ENCODE data around the gene OGDHL.
"Not testable (repeated sequence)": the region's sequence is repeated elsewhere in the genome, so short reads cannot be mapped to it uniquely, and the experiment has no call there.

The OGDHL gene

GRCh38 chr10:49761789-49762565, at the start of gene OGDHL:
Gene OGDHL, minus strand, starts transcription at chr10:49762323. Its CDS starts 3,731 bp downstream, at chr10:49758592.
- peak; percentile 49 for DNase-seq (ENCODE audit: low read depth)

DNA sequence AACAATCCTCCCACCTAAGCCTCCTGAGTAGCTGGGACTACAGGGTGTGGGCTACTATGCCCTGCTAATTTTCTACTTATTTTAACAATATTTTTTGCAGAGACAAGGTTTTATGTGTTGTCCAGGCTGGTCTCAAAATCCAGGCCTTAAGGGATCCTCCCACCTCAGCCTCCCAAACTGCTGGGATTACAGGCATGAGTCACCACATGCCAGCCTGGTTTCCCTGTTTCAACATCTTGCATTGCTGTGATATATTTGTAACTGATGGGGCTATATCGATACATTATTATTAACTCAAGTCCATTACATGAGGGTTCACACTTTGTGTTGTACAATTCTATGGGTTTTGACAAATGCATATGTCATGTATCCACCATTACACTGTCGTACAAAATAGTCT, 41.9 kb upstream of the OGDHL start:
- DNase-seq (ENCODE audit: low read depth): no peak

DNA sequence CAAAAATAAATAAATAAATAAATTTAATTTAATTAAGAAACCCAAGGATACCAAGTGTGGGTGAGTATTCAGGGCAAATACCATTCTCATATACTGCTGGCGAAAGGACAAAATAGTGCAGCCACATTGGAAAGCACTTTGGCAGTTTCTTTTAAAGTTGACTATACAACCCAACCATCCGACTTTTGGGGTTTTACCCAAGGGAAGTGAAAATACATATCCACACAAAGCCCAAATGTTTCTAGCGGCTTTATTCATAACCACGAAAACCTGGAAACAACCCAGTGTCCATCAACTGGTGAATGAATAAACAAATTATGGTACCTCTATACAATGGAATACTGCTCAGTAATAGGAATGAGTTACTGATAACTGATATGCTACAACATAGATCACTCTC, 36.2 kb upstream of the OGDHL start:
- DNase-seq (ENCODE audit: low read depth): no peak

GRCh38 chr10:49791100-49791499, 29.0 kb upstream of the OGDHL start:
- DNase-seq (ENCODE audit: low read depth): no peak

DNA sequence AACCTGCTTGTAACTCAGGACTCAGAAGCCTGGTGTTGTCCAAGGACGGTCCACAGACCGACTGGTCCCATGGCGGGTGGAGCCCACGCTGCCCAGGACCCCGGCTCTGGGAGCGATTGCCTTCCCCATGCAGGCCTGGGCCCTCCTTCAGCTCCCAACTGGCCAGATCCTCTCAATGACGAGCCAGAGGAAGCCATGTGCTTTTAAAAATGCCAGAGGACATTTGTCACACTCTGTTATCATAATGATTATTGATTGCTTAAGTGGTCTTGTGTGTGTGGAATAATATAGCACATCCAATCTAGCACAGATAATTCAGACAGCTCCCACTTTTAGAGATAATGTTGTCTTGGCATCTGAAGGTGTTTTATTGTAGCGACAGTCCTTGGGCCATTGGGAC, 22.6 kb upstream of the OGDHL start:
- DNase-seq (ENCODE audit: low read depth): no peak

- no peak for DNase-seq (ENCODE audit: low read depth)
These were observed 21.5 kb upstream of the OGDHL start for GRCh38 chr10:49783645-49784044.

DNA sequence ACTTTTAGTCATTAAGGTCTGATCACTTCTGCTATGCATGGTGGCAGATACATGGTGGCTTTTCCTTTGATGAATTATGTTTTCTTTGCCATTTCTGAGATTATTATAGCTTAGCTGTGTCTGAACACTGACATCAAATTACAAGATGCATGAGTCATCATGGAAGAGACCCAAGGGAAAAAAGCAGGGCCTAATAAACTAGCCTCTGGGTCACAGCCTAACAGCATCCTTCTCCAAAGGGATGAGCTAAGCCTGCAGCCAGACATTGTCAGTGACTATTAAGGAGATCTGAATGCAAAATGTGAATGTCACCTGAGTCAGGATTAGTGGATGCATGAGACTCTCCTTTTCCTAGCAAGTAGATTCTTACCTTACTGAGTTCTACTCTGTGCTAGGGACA, 19.1 kb upstream of the OGDHL start:
- no peak for DNase-seq (ENCODE audit: low read depth)

DNA sequence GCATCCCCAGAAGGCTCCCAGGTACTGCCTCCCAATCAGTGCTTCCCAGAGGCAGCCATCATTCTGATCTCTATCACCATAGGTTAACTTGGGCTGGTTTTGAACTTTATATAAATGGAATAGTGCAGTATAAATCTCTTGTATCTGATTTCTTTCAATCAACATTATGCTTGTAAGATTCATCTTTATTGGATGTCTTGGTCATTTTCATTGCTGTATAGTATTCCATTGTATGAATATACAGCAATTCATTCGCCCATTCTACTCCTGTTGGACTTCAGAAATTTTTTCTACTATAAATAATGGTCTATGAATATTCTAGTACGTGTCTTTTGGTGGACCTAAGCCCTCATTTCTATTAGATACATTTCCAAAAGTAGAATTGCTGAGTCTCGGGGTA, 16.1 kb upstream of the OGDHL start:
- no peak for DNase-seq (ENCODE audit: low read depth)

DNA sequence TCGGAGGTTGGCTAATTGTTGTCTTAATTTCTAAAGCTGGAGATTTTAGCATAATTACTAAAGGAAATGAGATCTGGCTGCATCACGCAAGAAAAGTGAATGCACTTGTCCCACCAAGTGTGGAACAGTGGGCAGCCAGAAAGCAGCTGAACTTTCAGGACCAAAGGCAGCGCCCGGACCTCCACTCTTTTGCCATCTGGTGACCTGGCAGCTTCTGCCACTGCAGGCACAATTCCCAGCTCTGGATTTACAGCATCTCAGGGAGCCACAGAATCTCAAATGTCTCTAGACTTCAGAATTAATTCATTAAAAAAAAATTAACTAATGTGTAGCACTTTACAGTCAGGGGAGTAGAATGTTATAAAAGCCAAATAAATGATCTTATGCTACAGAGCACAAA, 14.7 kb upstream of the OGDHL start:
- no peak for DNase-seq (ENCODE audit: low read depth)

DNA sequence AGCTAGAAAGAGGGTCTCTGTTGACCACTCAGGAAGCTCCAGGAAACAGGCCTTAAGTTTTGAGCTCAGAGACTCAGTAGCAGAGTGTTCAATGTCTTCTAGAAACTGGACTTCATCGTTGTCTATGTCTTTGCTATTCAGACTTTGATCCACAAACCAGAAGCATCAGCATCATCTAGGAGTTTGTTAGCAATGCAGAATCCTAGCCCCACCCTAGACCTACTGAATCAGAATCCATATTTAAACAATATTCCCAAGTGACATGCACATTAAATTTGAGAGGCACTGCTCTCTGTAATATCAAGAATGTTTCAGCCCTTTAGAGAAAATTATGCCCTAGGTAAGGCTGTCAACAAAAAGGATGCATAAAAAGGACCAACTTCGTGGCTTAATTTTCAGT, 12.9 kb upstream of the OGDHL start:
- DNase-seq (ENCODE audit: low read depth): no peak

DNA sequence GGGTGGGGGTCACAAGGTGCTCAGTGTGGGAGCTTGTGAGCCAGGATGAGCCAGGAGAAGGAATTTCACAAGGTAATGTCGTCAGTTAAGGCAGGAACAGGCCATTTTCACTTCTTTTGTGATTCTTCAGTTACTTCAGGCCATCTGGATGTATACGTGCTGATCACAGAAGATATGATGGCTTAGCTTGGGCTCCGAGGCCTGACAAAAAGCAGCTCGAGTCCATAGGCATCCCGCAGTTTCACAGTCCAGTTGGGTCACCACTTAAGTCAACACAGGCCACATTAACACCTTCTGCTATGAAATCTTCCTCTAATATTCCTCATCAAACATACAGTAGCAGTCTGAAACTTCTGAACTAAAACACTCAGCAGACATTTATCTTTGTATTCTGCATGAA, 10.8 kb upstream of the OGDHL start:
- DNase-seq (ENCODE audit: low read depth): not testable (repeated sequence)

DNA sequence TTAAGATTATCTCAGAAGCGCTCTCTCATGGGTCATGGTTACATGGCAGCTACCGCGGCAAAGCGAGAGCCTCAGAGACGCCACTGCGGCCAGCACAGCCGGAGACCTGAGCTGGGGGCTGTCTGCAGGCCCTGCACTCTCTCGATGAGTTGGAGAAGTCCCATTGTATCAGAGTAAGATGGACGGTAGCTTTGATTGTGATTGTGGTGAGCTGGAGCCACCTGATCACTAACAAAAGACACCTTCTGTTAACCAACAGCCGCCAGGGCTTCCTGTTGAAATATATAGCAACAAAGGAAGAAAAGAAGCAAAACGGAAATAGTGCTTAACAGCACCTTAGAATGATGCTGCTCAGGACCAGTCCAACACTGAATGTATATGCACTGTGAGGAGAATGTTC, 8.9 kb upstream of the OGDHL start:
- DNase-seq (ENCODE audit: low read depth): not testable (repeated sequence)

GRCh38 chr10:49769692-49770091, 7.6 kb upstream of the OGDHL start:
- DNase-seq (ENCODE audit: low read depth): no peak

DNA sequence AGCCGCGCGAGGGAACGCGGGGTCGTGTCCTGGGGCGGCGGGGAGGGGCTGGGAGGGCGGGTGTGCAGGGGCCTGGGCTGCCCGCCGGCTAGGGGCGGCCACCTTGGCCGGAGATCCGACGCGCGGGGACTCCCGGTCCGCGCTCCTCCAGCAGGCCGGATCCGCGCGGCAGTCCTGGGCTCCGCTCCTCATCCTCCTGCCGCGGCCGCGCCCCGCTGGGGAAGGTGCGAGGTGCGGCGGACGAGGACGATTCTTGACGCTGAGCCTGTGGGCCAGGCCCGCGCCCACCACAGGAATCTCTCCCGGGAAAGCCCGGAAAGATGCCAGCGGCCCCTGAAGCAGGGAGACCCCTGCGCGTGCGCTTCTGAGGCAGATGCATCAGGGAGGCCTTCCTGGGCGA, 6.6 kb upstream of the OGDHL start:
- no peak for DNase-seq (ENCODE audit: low read depth)

DNA sequence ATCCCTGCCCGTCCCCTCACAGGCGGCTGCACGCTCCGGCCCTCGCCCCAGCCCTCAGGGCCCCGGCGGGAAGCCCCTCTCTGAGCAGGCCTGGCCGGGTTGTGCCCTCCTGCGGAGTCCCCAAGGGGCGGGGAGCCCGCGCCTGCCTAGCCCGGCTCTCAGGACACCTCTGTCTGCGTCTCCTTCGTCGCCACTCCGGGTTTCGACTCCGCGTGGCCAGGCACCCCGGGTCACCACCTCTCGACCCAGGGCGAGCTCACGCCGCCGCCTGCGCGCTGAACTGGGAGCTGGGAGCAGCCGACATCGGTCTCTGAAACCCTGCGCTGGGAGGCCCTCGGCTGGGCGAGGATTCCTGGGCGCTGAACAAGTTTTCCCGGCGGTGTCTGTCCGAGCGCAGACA, 6.2 kb upstream of the OGDHL start:
- DNase-seq (ENCODE audit: low read depth): no peak

DNA sequence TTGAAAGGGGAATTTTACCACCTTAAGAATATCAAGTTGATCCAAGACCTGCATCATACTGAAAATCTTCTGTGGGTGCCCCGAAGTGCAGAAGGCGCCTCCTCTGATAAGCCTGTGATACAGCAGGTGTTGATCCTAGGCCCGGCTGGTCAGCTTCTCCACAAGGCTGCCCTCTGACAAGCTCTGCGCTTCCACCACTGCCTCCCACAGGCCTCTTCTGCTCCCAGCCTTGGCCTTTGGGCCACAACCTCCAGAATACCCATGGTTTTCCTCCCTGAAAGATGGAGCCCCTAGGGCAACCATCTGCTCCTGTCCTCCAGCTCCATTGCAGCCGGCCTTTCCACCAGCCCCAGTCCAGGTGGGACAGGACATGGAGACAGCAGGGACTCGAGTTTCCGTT, 5.6 kb upstream of the OGDHL start:
- no peak for DNase-seq (ENCODE audit: low read depth)

DNA sequence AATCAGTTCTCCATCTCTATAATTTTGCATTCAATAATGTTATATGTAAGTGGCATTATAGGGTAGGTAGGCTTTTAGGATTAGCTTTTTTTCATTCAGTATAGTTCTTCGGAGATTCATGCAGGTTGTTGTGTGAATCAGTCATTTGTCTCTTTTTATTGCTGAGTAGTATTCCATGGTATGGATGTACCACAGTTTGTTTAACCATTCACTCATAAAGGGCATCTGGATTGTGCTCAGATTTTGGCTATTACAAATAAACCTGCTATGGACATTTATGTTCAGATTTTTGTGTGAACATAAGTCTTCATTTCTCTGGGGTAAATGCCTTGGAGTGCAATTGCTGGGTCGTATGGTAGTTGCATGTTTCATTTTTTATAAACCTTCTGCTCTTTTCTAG, 4.4 kb upstream of the OGDHL start:
- no peak for DNase-seq (ENCODE audit: low read depth)

DNA sequence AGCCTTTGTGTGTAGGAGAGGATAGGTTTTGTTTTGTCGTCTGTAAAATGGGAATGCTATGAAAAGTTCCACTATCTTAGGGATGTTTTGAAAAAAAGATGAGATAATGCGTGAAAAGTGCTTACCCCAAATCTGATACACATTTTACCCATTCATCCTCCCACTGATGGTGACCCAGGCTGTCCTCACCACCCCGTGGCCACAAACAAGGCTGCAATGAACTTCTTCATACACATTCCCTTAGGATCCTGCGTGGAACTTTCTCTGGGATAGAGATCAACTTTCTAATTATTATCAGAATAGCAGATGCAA, 399 bp upstream of the OGDHL start:
- DNase-seq (ENCODE audit: low read depth): no peak

GRCh38 chr10:49761201-49761788, 828 bp downstream of the OGDHL start:
- no peak for DNase-seq (ENCODE audit: low read depth)

DNA sequence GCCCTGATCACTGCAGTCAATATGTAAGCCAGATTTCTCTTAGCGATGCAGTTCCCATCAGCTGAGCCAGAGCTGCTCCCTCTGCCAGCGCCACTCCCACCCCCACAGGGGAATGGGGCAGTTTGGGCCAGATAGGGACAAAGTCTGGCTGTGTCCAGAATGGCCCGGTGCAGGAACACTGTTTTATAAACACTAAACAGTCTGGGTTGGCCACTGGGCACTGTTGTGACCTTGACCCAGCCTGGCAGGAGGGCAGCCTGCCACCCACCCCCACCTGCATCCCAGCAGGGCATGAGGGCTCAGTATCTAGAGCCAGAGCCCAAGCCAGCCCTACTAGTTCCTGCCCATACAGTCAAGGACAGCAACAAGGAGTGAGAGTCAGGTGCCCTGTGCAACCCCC, 1.3 kb downstream of the OGDHL start:
- DNase-seq (ENCODE audit: low read depth): no peak

DNA sequence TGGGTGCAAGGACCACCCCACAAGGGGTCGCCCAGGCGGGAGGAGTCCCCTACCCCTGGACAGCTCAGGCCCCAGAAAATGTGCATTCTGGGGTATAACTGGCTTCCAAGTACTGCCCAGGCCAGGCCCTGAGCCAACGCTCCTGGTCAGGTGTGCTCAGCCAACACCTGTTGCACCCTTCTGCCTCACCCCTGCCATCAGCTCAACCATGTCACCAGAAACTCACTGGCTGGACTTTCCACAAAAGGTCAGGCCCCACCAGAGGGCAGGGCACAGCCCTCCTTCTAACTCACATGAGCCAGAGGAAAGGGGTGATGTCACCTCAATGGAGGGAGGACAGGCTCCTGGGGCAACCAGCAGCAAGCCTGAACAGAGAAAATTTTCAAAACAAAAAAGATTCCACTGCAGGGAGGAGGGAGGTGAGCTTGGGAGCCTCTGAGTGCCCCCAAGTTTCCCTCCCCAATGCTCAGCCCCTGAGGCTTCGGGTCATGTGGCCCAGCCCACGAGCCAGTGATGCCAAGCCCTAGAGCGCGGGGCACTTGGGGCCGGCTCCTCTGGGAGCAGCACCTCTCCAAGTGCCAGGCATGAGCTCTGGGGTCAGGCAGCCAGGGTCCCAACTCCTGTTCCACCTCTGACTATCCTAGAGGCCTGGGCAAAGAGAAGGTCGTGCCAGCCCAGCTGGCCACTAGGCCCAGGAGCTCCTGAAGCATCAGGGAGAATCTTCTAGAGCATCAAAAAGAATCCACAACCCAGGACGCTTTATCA, 2.2 kb downstream of the OGDHL start:
- DNase-seq (ENCODE audit: low read depth): no peak

DNA sequence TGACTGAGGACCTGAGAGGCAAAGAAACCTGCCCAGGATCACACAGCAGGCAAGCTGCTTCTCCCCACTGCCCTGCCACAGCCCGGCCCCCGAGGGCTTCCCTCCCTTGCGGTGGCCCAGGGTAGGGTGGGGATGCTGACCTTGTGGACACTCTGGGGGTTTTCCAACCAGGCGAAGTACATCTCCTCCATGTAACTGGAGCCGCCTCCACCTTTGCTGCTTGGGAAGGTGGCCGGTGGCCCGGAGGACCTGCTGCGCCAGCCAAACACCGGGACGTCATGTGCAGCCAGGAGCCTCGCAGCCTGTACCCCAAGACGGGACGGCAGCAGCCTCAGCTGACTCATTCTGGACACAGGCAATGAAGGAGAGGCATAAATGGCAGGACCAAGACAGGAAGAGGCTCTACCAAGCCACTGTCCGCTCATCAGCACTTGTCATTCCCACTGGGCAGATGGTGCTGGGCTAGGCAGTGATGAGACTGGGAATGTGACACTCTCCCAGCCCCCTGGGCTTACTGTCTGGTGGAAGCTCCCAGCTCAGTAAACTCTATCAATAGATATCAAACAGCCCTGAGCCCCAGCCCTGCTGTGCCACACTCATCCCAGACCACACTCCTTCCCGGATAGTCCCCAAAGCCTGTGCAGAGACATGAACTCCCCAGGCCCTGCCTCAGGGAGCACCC, 3.7 kb downstream of the OGDHL start:
- DNase-seq (ENCODE audit: low read depth): no peak

DNA sequence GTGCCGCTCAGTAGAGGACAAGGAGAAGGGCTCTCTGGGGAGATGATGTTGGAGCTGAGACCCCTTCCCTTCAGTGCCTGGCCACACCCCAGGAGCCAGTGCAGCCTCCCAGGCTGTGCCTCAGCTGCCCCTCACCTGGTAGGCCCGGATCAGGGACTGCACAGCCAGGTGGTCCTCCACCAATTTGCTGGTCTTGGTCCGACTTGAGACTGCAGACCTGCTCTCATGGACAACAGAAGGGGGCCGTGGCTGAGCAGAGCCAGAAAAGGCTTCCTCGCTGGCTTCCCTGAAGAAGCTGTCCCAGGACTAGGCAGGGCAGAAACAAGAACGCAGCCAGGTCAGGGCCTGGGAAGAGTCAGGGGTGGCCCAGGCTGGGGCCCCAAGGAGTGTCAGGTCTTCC, 5.5 kb downstream of the OGDHL start:
- DNase-seq (ENCODE audit: low read depth): no peak
